SK-N-SH treated with all-trans-retinoic acid at 6 μM for 48 hours (cell line): Measurements from ENCODE around the gene IQGAP3.

ENCODE experiments used
- ATAC-seq: fragments of 200-7000 bp; cut with Tn5 transposase; 3 replicates; pipeline ENCODE4 v1.9.1; 2020; ENCODE audit warnings: mild to moderate bottlenecking, moderate library complexity
- ARNTL ChIP-seq: fragments of 450-650 bp; formaldehyde crosslinking; IDR thresholded peaks from 2 replicates; pipeline ENCODE4 v1.5.0; 2020; ENCODE audit warnings: low read depth, mild to moderate bottlenecking, moderate library complexity, borderline replicate concordance
- BACH2 ChIP-seq: fragments of 250-450 bp; sonication (Bioruptor Pico); IDR thresholded peaks from 2 replicates; pipeline ENCODE4 v1.9.0; 2021; ENCODE audit warnings: mild to moderate bottlenecking, borderline replicate concordance
- CSDC2 ChIP-seq: fragments of 250-450 bp; sonication (Bioruptor Pico); IDR thresholded peaks from 2 replicates; pipeline ENCODE4 v1.5.0; 2020; ENCODE audit warnings: mild to moderate bottlenecking, moderate library complexity
- CSRNP3 ChIP-seq: fragments of 250-450 bp; sonication (Bioruptor Pico); IDR thresholded peaks from 2 replicates; pipeline ENCODE4 v1.5.1; 2021; ENCODE audit warnings: mild to moderate bottlenecking, moderate library complexity
- ESRRG ChIP-seq: fragments of 250-450 bp; sonication (Bioruptor Pico); IDR thresholded peaks from 2 replicates; pipeline ENCODE4 v1.6.1; 2021; ENCODE audit warnings: mild to moderate bottlenecking
- GLIS3 ChIP-seq: fragments of 250-450 bp; sonication (Bioruptor Pico); IDR thresholded peaks from 2 replicates; pipeline ENCODE4 v1.5.0; 2020; ENCODE audit warnings: mild to moderate bottlenecking, moderate library complexity
- ISL1 ChIP-seq: fragments of 250-450 bp; sonication (Bioruptor Pico); IDR thresholded peaks from 2 replicates; pipeline ENCODE4 v2.1.2; 2022; ENCODE audit warnings: mild to moderate bottlenecking, moderate library complexity
- OSR1 ChIP-seq: fragments of 250-450 bp; sonication (Bioruptor Pico); IDR thresholded peaks from 2 replicates; pipeline ENCODE4 v1.8.0; 2022; ENCODE audit warnings: moderate library complexity, mild to moderate bottlenecking, inconsistent platforms
- PPARA ChIP-seq: fragments of 250-450 bp; sonication (Bioruptor Pico); IDR thresholded peaks from 2 replicates; pipeline ENCODE4 v1.5.0; 2020; ENCODE audit warnings: mild to moderate bottlenecking, borderline replicate concordance
- RARB ChIP-seq: fragments of 250-450 bp; sonication (Bioruptor Pico); IDR thresholded peaks from 2 replicates; pipeline ENCODE4 v1.8.0; 2021; ENCODE audit warnings: mild to moderate bottlenecking, moderate library complexity
- SNAI2 ChIP-seq: fragments of 250-450 bp; sonication (Bioruptor Pico); IDR thresholded peaks from 2 replicates; pipeline ENCODE4 v1.5.0; 2020; ENCODE audit warnings: mild to moderate bottlenecking, moderate library complexity
- TCF4 ChIP-seq: fragments of 250-450 bp; sonication (Bioruptor Pico); IDR thresholded peaks from 2 replicates; pipeline ENCODE4 v1.8.0; 2021; ENCODE audit warnings: mild to moderate bottlenecking, moderate library complexity, borderline replicate concordance
- TOX ChIP-seq: fragments of 250-450 bp; sonication (Bioruptor Pico); IDR thresholded peaks from 2 replicates; pipeline ENCODE4 v1.8.0; 2021; ENCODE audit warnings: mild to moderate bottlenecking, moderate library complexity, borderline replicate concordance
- ZFP3 ChIP-seq: fragments of 250-450 bp; sonication (Bioruptor Pico); IDR thresholded peaks from 2 replicates; pipeline ENCODE4 v1.5.0; 2020; ENCODE audit warnings: mild to moderate bottlenecking, moderate library complexity
- ZFP30 ChIP-seq: fragments of 450-650 bp; formaldehyde crosslinking; IDR thresholded peaks from 2 replicates; pipeline ENCODE4 v1.5.0; 2022; ENCODE audit warnings: mild to moderate bottlenecking, moderate library complexity
- ZNF565 ChIP-seq: fragments of 450-650 bp; formaldehyde crosslinking; conservative IDR thresholded peaks from 2 replicates; pipeline ENCODE4 v1.5.0; 2020; ENCODE audit warnings: low read depth, mild to moderate bottlenecking, moderate library complexity
- ZNF70 ChIP-seq: fragments of 450-650 bp; formaldehyde crosslinking; IDR thresholded peaks from 2 replicates; pipeline ENCODE4 v1.5.0; 2020; ENCODE audit warnings: mild to moderate bottlenecking, moderate library complexity
- ZNF8 ChIP-seq: fragments of 450-650 bp; formaldehyde crosslinking; IDR thresholded peaks from 2 replicates; pipeline ENCODE4 v1.5.0; 2020; ENCODE audit warnings: mild to moderate bottlenecking, moderate library complexity
- TF ChIP-seq, protein P1 (sequence below): fragments of 250-450 bp; sonication (Bioruptor Pico); IDR thresholded peaks from 2 replicates; pipeline ENCODE4 v1.5.1; 2020; ENCODE audit warnings: low read depth, mild to moderate bottlenecking, moderate library complexity
- TF ChIP-seq, protein P2 (sequence below): fragments of 250-450 bp; sonication (Bioruptor Pico); IDR thresholded peaks from 2 replicates; pipeline ENCODE4 v1.8.0; 2021; ENCODE audit warnings: low read depth, mild to moderate bottlenecking, moderate library complexity, borderline replicate concordance
- TF ChIP-seq, protein P3 (sequence below): fragments of 250-450 bp; sonication (Bioruptor Pico); IDR thresholded peaks from 2 replicates; pipeline ENCODE4 v1.8.0; 2020; ENCODE audit warnings: mild to moderate bottlenecking, moderate library complexity, borderline replicate concordance

IQGAP3 gene

GRCh38 chr1:156581661-156582387, 9.5 kb upstream of the IQGAP3 start:
- ATAC-seq = no peak
- no peak for TF ChIP-seq PPARA
- no peak for TF ChIP-seq TCF4 (CRISPR knock-in tag)
- no peak for TF ChIP-seq ISL1 (CRISPR knock-in tag)
- TF ChIP-seq ZNF565 (CRISPR knock-in tag) = no peak
- no peak for TF ChIP-seq BACH2
- no peak for TF ChIP-seq ZFP30 (CRISPR knock-in tag)
- TF ChIP-seq ZFP3 = no peak
- TF ChIP-seq RARB (CRISPR knock-in tag) = no peak
- no peak for TF ChIP-seq SNAI2 (CRISPR knock-in tag)
- TF ChIP-seq, protein P1, sequence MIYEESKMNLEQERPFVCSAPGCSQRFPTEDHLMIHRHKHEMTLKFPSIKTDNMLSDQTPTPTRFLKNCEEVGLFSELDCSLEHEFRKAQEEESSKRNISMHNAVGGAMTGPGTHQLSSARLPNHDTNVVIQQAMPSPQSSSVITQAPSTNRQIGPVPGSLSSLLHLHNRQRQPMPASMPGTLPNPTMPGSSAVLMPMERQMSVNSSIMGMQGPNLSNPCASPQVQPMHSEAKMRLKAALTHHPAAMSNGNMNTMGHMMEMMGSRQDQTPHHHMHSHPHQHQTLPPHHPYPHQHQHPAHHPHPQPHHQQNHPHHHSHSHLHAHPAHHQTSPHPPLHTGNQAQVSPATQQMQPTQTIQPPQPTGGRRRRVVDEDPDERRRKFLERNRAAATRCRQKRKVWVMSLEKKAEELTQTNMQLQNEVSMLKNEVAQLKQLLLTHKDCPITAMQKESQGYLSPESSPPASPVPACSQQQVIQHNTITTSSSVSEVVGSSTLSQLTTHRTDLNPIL = no peak
- TF ChIP-seq TOX = no peak

DNA sequence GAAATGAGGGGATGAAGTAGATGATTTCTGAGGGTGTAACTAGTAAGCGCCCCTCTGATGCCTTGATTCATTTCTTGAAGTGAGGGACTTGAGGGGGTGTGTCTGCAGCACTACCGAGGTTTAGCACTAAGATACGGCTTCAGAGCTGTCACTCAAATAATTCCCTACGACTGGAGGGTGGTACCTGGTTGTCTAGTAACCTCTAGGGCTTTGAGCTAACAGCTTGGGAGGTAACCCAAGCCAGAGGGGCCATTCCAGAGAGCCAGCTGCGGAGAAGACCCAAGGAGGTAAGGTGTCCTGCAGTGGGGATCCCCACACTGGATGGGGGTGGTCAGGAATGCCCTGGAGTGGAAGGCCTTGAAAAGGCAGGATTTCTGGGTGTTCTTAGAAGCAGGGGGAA, 7.1 kb upstream of the IQGAP3 start, which contains the start of gene TTC24:
TSS of gene TTC24 (plus strand) at position 252 of the 400 bp plus-strand sequence. CDS start 1,642 bp downstream, outside the sequence.
- no peak for TF ChIP-seq ZFP3
- TF ChIP-seq TOX = no peak
- TF ChIP-seq GLIS3 (CRISPR knock-in tag) = no peak
- TF ChIP-seq, protein P2, sequence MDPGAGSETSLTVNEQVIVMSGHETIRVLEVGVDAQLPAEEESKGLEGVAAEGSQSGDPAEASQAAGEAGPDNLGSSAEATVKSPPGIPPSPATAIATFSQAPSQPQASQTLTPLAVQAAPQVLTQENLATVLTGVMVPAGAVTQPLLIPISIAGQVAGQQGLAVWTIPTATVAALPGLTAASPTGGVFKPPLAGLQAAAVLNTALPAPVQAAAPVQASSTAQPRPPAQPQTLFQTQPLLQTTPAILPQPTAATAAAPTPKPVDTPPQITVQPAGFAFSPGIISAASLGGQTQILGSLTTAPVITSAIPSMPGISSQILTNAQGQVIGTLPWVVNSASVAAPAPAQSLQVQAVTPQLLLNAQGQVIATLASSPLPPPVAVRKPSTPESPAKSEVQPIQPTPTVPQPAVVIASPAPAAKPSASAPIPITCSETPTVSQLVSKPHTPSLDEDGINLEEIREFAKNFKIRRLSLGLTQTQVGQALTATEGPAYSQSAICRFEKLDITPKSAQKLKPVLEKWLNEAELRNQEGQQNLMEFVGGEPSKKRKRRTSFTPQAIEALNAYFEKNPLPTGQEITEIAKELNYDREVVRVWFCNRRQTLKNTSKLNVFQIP (CRISPR knock-in tag) = no peak
- TF ChIP-seq ZFP30 (CRISPR knock-in tag) = no peak
- TF ChIP-seq, protein P3, sequence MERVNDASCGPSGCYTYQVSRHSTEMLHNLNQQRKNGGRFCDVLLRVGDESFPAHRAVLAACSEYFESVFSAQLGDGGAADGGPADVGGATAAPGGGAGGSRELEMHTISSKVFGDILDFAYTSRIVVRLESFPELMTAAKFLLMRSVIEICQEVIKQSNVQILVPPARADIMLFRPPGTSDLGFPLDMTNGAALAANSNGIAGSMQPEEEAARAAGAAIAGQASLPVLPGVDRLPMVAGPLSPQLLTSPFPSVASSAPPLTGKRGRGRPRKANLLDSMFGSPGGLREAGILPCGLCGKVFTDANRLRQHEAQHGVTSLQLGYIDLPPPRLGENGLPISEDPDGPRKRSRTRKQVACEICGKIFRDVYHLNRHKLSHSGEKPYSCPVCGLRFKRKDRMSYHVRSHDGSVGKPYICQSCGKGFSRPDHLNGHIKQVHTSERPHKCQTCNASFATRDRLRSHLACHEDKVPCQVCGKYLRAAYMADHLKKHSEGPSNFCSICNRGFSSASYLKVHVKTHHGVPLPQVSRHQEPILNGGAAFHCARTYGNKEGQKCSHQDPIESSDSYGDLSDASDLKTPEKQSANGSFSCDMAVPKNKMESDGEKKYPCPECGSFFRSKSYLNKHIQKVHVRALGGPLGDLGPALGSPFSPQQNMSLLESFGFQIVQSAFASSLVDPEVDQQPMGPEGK (CRISPR knock-in tag) = no peak
- TF ChIP-seq CSDC2 (CRISPR knock-in tag) = no peak
- TF ChIP-seq BACH2 = no peak
- TF ChIP-seq, protein P1 = no peak
- ATAC-seq = no peak

GRCh38 chr1:156578055-156578454, 5.7 kb upstream of the IQGAP3 start:
- ATAC-seq = no peak
- TF ChIP-seq ARNTL (no peak), SNAI2 (CRISPR knock-in tag) (no peak), GLIS3 (CRISPR knock-in tag) (no peak)
- TF ChIP-seq, all 23 proteins: peak for 0

DNA sequence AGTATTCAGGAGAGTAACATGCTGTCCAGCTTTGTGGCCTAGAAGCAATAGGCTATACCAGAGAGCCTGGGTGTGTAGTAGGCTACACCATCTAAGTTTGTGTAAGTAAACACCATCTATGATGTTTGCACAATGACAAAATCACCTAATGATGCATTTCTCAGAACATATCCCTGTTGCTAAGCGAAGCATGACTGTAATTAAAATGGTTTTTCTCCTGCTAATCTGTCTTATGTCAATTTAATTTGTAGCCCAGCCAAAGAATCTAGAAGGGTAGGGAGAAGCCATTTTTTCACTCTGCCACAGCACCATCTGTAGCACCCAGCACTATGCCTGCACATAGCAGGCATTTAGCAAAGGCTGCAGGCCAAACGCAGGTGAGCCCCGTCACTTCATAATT, 5.2 kb upstream of the IQGAP3 start:
- TF ChIP-seq ZNF70 (no peak), ESRRG (no peak), ZFP30 (CRISPR knock-in tag) (no peak), OSR1 (CRISPR knock-in tag) (no peak), CSDC2 (CRISPR knock-in tag) (no peak), ZNF8 (CRISPR knock-in tag) (no peak), RARB (CRISPR knock-in tag) (no peak), ZNF565 (CRISPR knock-in tag) (no peak), TOX (no peak)
- no peak for ATAC-seq

DNA sequence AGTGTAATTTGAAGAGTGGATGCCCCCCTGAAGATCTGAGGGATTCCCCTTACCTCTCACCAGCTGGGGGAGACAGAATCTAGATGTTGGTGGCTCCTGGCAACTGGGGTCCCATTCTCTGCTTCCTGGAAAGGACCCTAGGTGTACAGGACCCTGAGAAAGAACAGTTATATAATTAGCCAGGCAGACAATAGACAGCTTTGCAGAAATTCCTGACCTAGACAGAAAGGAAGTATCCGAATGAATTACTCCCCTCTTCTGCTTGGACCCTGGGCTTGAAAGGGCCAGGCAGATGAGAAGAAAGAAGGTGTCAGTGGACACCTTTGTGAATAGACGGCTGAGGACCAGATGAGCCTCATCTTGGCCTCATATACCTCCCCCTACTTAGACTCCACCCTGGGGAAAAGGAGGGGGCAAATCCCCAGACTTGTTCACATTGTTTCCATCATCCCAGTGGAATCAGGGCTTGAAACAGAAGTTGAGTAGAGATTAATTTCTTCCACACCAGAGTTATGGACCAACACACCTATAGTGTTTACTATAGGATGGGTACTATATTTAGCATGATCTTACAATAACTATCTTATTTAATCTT, 1.8 kb upstream of the IQGAP3 start:
- no peak for ATAC-seq
- TF ChIP-seq ZFP3 = no peak
- no peak for TF ChIP-seq ESRRG
- no peak for TF ChIP-seq BACH2
- no peak for TF ChIP-seq OSR1 (CRISPR knock-in tag)
- TF ChIP-seq CSRNP3 (CRISPR knock-in tag) = no peak
- TF ChIP-seq ZNF8 (CRISPR knock-in tag) = no peak
- no peak for TF ChIP-seq ZNF70
- no peak for TF ChIP-seq RARB (CRISPR knock-in tag)
- TF ChIP-seq, protein P3 (CRISPR knock-in tag) = no peak
- no peak for TF ChIP-seq GLIS3 (CRISPR knock-in tag)
- TF ChIP-seq PPARA = no peak
- no peak for TF ChIP-seq ARNTL
- no peak for TF ChIP-seq SNAI2 (CRISPR knock-in tag)
